K562 (cell line): ENCODE measurements around the gene CCNT1. TPM values are rescaled to one million over a fixed set of nuclear protein-coding genes. Genes with fewer than 3 reads are reported as not detected.

Experiments
- EGR1 ChIP-seq: fragments of 450-650 bp; conservative IDR thresholded peaks from 2 replicates; pipeline ENCODE4 v1.6.1; 2017; ENCODE audit warnings: mild to moderate bottlenecking
- FOXK2 ChIP-seq, 2 experiments: fragments of 450-650 bp; IDR thresholded peaks in 1 of 2; conservative IDR thresholded peaks in 1 of 2; 2 replicates each; pipeline ENCODE4 v1.6.1; 2016; ENCODE audit warnings: low read depth in 2 of 2, mild to moderate bottlenecking in 1 of 2
- HCFC1 ChIP-seq: IDR thresholded peaks from 2 replicates; pipeline ENCODE4 v1.6.1; 2012; ENCODE audit warnings: low read depth, low read length, improper control_type of control experiment
- PRDM10 ChIP-seq: fragments of 450-650 bp; IDR thresholded peaks from 2 replicates; pipeline ENCODE4 v1.6.1; 2018; ENCODE audit not compliant: partially characterized antibody
- RCOR1 ChIP-seq, 2 experiments: IDR thresholded peaks; 2 replicates each; pipeline ENCODE4 v1.6.1; 2012; ENCODE audit warnings: low read depth in 2 of 2, low read length in 2 of 2, borderline replicate concordance in 1 of 2, improper control_type of control experiment in 1 of 2
- THRB ChIP-seq: fragments of 450-650 bp; formaldehyde crosslinking; conservative IDR thresholded peaks from 2 replicates; pipeline ENCODE4 v1.4.0; 2022; ENCODE audit warnings: mild to moderate bottlenecking, missing genetic modification characterization
- U2AF1 ChIP-seq: fragments of 200-400 bp; formaldehyde crosslinking; optimal IDR thresholded peaks from 2 replicates; pipeline ENCODE3; 2017; ENCODE audit warnings: mild to moderate bottlenecking, low read depth, low read length, moderate library complexity
- VEZF1 ChIP-seq: fragments of 200-800 bp; sonication (Bioruptor generic); IDR thresholded peaks from 2 replicates; pipeline ENCODE4 v1.6.1; 2017; ENCODE audit warnings: missing genetic modification characterization, missing compliant biosample characterization
- XRCC4 ChIP-seq: IDR thresholded peaks from one replicate; pipeline ENCODE4 v1.6.1; 2011; ENCODE audit not compliant: insufficient read depth, insufficient read length; ENCODE audit errors: extremely low read depth
- ZNF212 ChIP-seq: fragments of 450-650 bp; formaldehyde crosslinking; IDR thresholded peaks from 2 replicates; pipeline ENCODE4 v1.4.0; 2020; ENCODE audit warnings: mild to moderate bottlenecking
- ZNF398 ChIP-seq: fragments of 250-450 bp; sonication (Bioruptor Pico); IDR thresholded peaks from 2 replicates; pipeline ENCODE4 v1.8.0; 2021; ENCODE audit warnings: moderate library complexity, mild to moderate bottlenecking, inconsistent platforms
- polyA plus RNA-seq, 8 experiments: library from polyadenylated mRNA; depleted of rRNA in 4 of 8; stranded (reverse) in 5 of 8; unstranded in 3 of 8; fragments of >200 nt; fragmentation: Nextera tagmentation in 2 of 8; fragmentation: Illumina TruSeq in 1 of 8; extraction: Ambion mirVana in 2 of 8; extraction: Trizol in 1 of 8; gene quantifications; 2 replicates each; pipeline versions ENCODE4 v1.2.1 to v1.2.3, GENCODE V29; 2011 to 2014; ENCODE audit warnings: inconsistent platforms in 1 of 8, missing spikeins in 1 of 8
- total RNA-seq, 7 experiments: library from RNA; depleted of rRNA in 6 of 7; stranded (reverse); fragments of >200 nt in 6 of 7; fragmentation: Illumina TruSeq in 2 of 7; extraction: Trizol in 2 of 7; gene quantifications; 2 replicates each; pipeline versions ENCODE4 v1.2.1 to v1.2.3, GENCODE V29; 2011 to 2021; ENCODE audit warnings: low replicate concordance in 1 of 7

The CCNT1 gene
- total and polyA plus RNA-seq, 9 of the 15 experiments (the other 6 are each of a cell fraction or from before 2014, with no cell fraction given), result 9.7 to 52.4 (median 33.4) TPM

- TF ChIP-seq PRDM10, result no peak
- TF ChIP-seq ZNF212 (CRISPR knock-in tag), result no peak
- TF ChIP-seq XRCC4, result no peak
- TF ChIP-seq THRB, result no peak
- TF ChIP-seq VEZF1 (CRISPR knock-in tag), result peak; percentile 29; the same call in 1 of the 2 replicates
- TF ChIP-seq FOXK2 (conservative IDR thresholded peaks at IDR 0.05 in 1 of 2, IDR thresholded peaks at IDR 0.05 in 1 of 2; ENCODE audit: low read depth in 2 of 2), result no peak
- TF ChIP-seq U2AF1, result no peak
- no peak for TF ChIP-seq EGR1
- no peak for TF ChIP-seq HCFC1
- TF ChIP-seq ZNF398, result no peak
- no peak for TF ChIP-seq RCOR1 (IDR thresholded peaks at IDR 0.05; ENCODE audit: borderline replicate concordance in 1 of 2, low read depth in 2 of 2, low read length in 2 of 2)
Measured at GRCh38 chr12:48765753-48766162, 49.3 kb upstream of the CCNT1 start (continued).
